ENCODE data around the gene FGD5.

FGD5 gene

DNA sequence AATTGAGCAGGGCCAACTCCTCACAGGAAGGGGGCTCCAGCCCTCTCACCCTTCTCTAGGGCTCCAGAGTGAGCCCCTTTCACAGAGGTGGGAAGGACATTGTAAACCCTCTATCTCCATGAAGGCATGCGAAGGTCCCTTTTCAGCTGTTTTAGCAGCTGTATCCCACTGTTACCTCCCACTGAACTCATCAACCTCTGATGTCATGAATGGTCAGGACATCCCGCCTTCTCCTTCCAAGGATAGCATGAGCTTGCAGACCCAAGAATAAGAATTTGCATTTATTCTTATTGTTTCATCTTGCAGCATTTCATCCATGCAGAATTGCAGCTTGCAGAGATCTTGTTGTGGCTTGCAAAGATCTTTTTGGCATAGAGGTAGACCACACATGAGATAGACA, 24.3 kb upstream of the FGD5 start:
- DNase-seq (ENCODE audit: low read depth), result no peak
- H3K4me3 ChIP-seq (ENCODE audit: low read length), result no peak overlapping the region
- TF ChIP-seq, protein P1, sequence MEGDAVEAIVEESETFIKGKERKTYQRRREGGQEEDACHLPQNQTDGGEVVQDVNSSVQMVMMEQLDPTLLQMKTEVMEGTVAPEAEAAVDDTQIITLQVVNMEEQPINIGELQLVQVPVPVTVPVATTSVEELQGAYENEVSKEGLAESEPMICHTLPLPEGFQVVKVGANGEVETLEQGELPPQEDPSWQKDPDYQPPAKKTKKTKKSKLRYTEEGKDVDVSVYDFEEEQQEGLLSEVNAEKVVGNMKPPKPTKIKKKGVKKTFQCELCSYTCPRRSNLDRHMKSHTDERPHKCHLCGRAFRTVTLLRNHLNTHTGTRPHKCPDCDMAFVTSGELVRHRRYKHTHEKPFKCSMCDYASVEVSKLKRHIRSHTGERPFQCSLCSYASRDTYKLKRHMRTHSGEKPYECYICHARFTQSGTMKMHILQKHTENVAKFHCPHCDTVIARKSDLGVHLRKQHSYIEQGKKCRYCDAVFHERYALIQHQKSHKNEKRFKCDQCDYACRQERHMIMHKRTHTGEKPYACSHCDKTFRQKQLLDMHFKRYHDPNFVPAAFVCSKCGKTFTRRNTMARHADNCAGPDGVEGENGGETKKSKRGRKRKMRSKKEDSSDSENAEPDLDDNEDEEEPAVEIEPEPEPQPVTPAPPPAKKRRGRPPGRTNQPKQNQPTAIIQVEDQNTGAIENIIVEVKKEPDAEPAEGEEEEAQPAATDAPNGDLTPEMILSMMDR (conservative IDR thresholded peaks at IDR 0.05; ENCODE audit: low read depth, low read length), result no peak

- TF ChIP-seq, protein P1 (conservative IDR thresholded peaks at IDR 0.05; ENCODE audit: low read depth, low read length), result no peak
- no peak overlapping the region for H3K4me3 ChIP-seq (ENCODE audit: low read length)
- no peak for DNase-seq (ENCODE audit: low read depth)
Observed at GRCh38 chr3:14795996-14796395, 22.8 kb upstream of the FGD5 start.

DNA sequence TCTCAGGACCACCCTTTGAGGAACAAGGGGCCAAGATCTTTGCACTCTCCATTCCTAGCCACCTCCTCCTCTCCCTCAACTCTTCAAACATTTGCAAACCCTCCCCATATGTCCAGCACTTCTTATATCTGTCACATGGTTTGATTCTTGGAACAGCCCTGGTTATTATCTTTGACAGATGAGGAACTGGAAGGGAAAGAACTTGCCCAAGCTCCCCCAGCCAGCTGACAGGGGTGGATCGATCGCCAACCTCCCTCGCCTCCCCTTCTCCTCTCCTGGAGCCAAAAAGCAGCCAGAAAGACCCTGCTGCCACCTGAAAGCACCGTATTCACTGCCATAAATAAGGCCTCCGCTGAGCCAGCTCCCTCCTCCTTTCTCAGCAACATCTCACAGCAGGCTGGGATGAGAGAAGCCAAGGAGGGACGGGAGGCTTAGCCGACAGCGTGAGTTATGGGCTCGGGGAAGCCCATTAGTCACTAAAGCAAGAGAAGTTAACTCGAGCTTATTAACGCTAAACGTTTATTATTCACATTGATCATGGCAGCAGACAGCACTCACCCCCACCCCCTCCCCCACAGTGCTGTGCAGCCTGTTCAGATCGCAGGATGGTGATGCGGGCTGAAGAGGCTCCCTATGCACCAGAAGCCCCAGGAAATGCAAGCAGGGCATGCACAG, 22.2 kb upstream of the FGD5 start:
- no peak for DNase-seq (ENCODE audit: low read depth)
- TF ChIP-seq, protein P1 (conservative IDR thresholded peaks at IDR 0.05; ENCODE audit: low read depth, low read length), result no peak
- no peak overlapping the region for H3K4me3 ChIP-seq (ENCODE audit: low read length)

- TF ChIP-seq, protein P1 (conservative IDR thresholded peaks at IDR 0.05; ENCODE audit: low read depth, low read length), result no peak
- H3K4me3 ChIP-seq (ENCODE audit: low read length), result no peak overlapping the region
- no peak for DNase-seq (ENCODE audit: low read depth)
Observed at GRCh38 chr3:14797731-14798130, 21.0 kb upstream of the FGD5 start.

DNA sequence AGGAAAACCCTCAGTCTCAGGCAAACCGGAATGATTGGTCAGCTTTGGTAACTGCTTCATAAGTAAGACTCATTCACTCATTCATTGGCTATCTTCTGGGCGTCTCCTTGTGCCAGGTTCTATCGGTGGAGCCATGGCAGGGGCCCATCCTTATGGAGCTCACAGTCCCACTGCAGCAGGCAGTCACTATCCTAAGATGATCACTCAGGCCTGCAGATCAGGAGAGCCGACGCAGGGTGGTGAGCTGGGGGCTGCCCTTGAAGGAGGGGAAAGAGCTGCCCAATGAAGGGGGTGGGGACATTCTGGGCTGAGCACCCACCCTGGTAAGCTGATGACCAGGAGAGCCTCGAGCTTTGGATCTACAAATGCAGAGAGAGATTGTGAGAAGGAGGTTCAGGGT, 20.5 kb upstream of the FGD5 start:
- TF ChIP-seq, protein P1 (conservative IDR thresholded peaks at IDR 0.05; ENCODE audit: low read depth, low read length), result no peak
- no peak for DNase-seq (ENCODE audit: low read depth)
- H3K4me3 ChIP-seq (ENCODE audit: low read length), result no peak overlapping the region

- TF ChIP-seq, protein P1 (conservative IDR thresholded peaks at IDR 0.05; ENCODE audit: low read depth, low read length), result no peak
- H3K4me3 ChIP-seq (ENCODE audit: low read length), result no peak overlapping the region
- DNase-seq (ENCODE audit: low read depth), result no peak
Observed at GRCh38 chr3:14799146-14799545, 19.6 kb upstream of the FGD5 start.

DNA sequence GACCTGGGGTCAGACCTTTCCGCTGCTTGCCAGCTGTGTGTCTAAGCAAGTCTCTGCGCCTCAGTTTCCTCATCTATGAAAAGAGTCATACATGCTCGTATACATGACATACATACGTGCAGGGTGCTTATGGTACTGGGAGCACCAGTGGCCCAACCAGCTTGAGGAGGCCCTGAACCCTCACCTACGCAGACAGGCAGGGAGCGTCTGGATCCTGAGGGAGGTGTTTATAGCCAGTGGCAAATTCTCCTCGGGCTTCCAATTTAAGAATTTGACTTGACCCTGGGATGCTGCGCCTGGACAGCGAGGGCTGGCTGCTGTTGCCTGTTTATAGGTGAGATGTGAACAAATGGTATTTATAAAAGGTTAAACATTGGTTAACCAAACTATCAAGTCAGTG, 17.7 kb upstream of the FGD5 start:
- DNase-seq (ENCODE audit: low read depth), result no peak
- no peak overlapping the region for H3K4me3 ChIP-seq (ENCODE audit: low read length)
- TF ChIP-seq, protein P1 (conservative IDR thresholded peaks at IDR 0.05; ENCODE audit: low read depth, low read length), result no peak
